Measurements from ENCODE around the gene PLAAT4. TPM values are rescaled to one million over a fixed set of nuclear protein-coding genes. Genes with fewer than 3 reads are reported as not detected.

The PLAAT4 gene
- total RNA-seq, 1 experiment from 2014 or later = 157 TPM

GRCh38 chr11:63494975-63495374 lies 41.6 kb upstream of the PLAAT4 start:
- Mint-ChIP-seq H3K27ac (ENCODE audit: unreplicated experiment) (no peak overlapping the region), H3K36me3 (ENCODE audit: insufficient read depth, unreplicated experiment) (peaks cover 4% of the 10 kb centered on the region), H3K4me3 (ENCODE audit: low read depth, unreplicated experiment) (no peak overlapping the region), H3K4me1 (ENCODE audit: low read depth, unreplicated experiment) (peaks cover 45% of the 10 kb centered on the region), H3K9me3 (ENCODE audit: low read depth, unreplicated experiment) (peaks cover 21% of the 10 kb centered on the region), H3K27me3 (ENCODE audit: unreplicated experiment) (no peaks in the 10 kb centered on the region)
- no peak for TF ChIP-seq CTCF (IDR thresholded peaks at IDR 0.05; ENCODE audit: unreplicated experiment)
- intact Hi-C loops (cut with micrococcal nuclease; ENCODE audit: unreplicated experiment) = no loop called here
- CTCF ChIA-PET = interaction anchor here (1.1 to 1.3 kb wide), 2 partner anchors 13 to 72 kb away, joined by 3 to 5 read pairs; no protein-coding TSS in a partner anchor
- BruUV-seq (replicated peaks) = no TSS peak
- DNase-seq = no peak

GRCh38 chr11:63499874-63500273 lies 36.7 kb upstream of the PLAAT4 start:
- peaks cover 4% of the 10 kb centered on the region for H3K36me3 Mint-ChIP-seq (ENCODE audit: insufficient read depth, unreplicated experiment)
- CTCF ChIA-PET = no interaction called here
- intact Hi-C loops (cut with micrococcal nuclease; ENCODE audit: unreplicated experiment) = no loop called here
- no peaks in the 10 kb centered on the region for H3K27me3 Mint-ChIP-seq (ENCODE audit: unreplicated experiment)
- TF ChIP-seq CTCF (IDR thresholded peaks at IDR 0.05; ENCODE audit: unreplicated experiment) = no peak
- H3K4me3 Mint-ChIP-seq (ENCODE audit: low read depth, unreplicated experiment) = no peak overlapping the region
- H3K4me1 Mint-ChIP-seq (ENCODE audit: low read depth, unreplicated experiment) = peaks cover 26% of the 10 kb centered on the region
- peaks cover 21% of the 10 kb centered on the region for H3K9me3 Mint-ChIP-seq (ENCODE audit: low read depth, unreplicated experiment)
- BruUV-seq (replicated peaks) = no TSS peak
- H3K27ac Mint-ChIP-seq (ENCODE audit: unreplicated experiment) = no peak overlapping the region
- DNase-seq = no peak

GRCh38 chr11:63501236-63501635 lies 35.4 kb upstream of the PLAAT4 start:
- Mint-ChIP-seq H3K27me3 (ENCODE audit: unreplicated experiment) (no peaks in the 10 kb centered on the region), H3K36me3 (ENCODE audit: insufficient read depth, unreplicated experiment) (peaks cover 4% of the 10 kb centered on the region), H3K27ac (ENCODE audit: unreplicated experiment) (no peak overlapping the region), H3K9me3 (ENCODE audit: low read depth, unreplicated experiment) (peaks cover 15% of the 10 kb centered on the region), H3K4me3 (ENCODE audit: low read depth, unreplicated experiment) (no peak overlapping the region), H3K4me1 (ENCODE audit: low read depth, unreplicated experiment) (peaks cover 20% of the 10 kb centered on the region)
- intact Hi-C loops (cut with micrococcal nuclease; ENCODE audit: unreplicated experiment) = no loop called here
- no peak for DNase-seq
- BruUV-seq (replicated peaks) = no TSS peak
- no peak for TF ChIP-seq CTCF (IDR thresholded peaks at IDR 0.05; ENCODE audit: unreplicated experiment)
- CTCF ChIA-PET = no interaction called here

- H3K27me3 Mint-ChIP-seq (ENCODE audit: unreplicated experiment) = no peaks in the 10 kb centered on the region
- no peak overlapping the region for H3K27ac Mint-ChIP-seq (ENCODE audit: unreplicated experiment)
- peaks cover 20% of the 10 kb centered on the region for H3K4me1 Mint-ChIP-seq (ENCODE audit: low read depth, unreplicated experiment)
- peaks cover 11% of the 10 kb centered on the region for H3K9me3 Mint-ChIP-seq (ENCODE audit: low read depth, unreplicated experiment)
- peaks cover 4% of the 10 kb centered on the region for H3K36me3 Mint-ChIP-seq (ENCODE audit: insufficient read depth, unreplicated experiment)
- CTCF ChIA-PET = interaction anchor here (0.6 kb wide), 1 partner anchor 11 kb away, joined by 6 read pairs; no protein-coding TSS in a partner anchor
- no peak for DNase-seq
- H3K4me3 Mint-ChIP-seq (ENCODE audit: low read depth, unreplicated experiment) = no peak overlapping the region
- TF ChIP-seq CTCF (IDR thresholded peaks at IDR 0.05; ENCODE audit: unreplicated experiment) = no peak
- intact Hi-C loops (cut with micrococcal nuclease; ENCODE audit: unreplicated experiment) = no loop called here
- no TSS peak for BruUV-seq (replicated peaks)
These were observed 34.3 kb upstream of the PLAAT4 start for GRCh38 chr11:63502252-63502820.
